Measurements from ENCODE around the gene SLC12A2.

Gene SLC12A2

GRCh38 chr5:128097781-128098180 is 14.2 kb downstream of the SLC12A2 start:
- no peak for DNase-seq

GRCh38 chr5:128099944-128100343 is 16.4 kb downstream of the SLC12A2 start:
- DNase-seq = no peak

- DNase-seq = no peak
Observed at GRCh38 chr5:128100860-128101557, 17.4 kb downstream of the SLC12A2 start.

- peak; percentile 71 for DNase-seq
Observed at GRCh38 chr5:128101676-128102075, 18.1 kb downstream of the SLC12A2 start.

GRCh38 chr5:128105203-128105602 is 21.6 kb downstream of the SLC12A2 start:
- DNase-seq = no peak

GRCh38 chr5:128109138-128109537 is 25.6 kb downstream of the SLC12A2 start:
- no peak for DNase-seq

- DNase-seq = no peak
Observed at GRCh38 chr5:128109766-128110165, 26.2 kb downstream of the SLC12A2 start.

- peak; percentile 72 for DNase-seq
Observed at GRCh38 chr5:128111818-128112448, 28.4 kb downstream of the SLC12A2 start.

- DNase-seq = no peak
Observed at GRCh38 chr5:128116445-128116844, 32.9 kb downstream of the SLC12A2 start.

- no peak for DNase-seq
Observed at GRCh38 chr5:128118214-128118613, 34.6 kb downstream of the SLC12A2 start.

- DNase-seq = no peak
Observed at GRCh38 chr5:128121651-128122050, 38.1 kb downstream of the SLC12A2 start.

- DNase-seq = no peak
Observed at GRCh38 chr5:128123936-128124335, 40.4 kb downstream of the SLC12A2 start.

GRCh38 chr5:128126241-128126640 is 42.7 kb downstream of the SLC12A2 start:
- no peak for DNase-seq

GRCh38 chr5:128132499-128132898 is 48.9 kb downstream of the SLC12A2 start:
- no peak for DNase-seq

GRCh38 chr5:128135286-128135685 is 51.7 kb downstream of the SLC12A2 start:
- peak; percentile 55 for DNase-seq

- no peak for DNase-seq
Observed at GRCh38 chr5:128143911-128144310, 60.3 kb downstream of the SLC12A2 start.

GRCh38 chr5:128144491-128144890 is 60.9 kb downstream of the SLC12A2 start:
- DNase-seq = peak; percentile 18

GRCh38 chr5:128146671-128147070 is 63.1 kb downstream of the SLC12A2 start:
- DNase-seq = no peak

- peak; percentile 55 for DNase-seq
Observed at GRCh38 chr5:128154943-128155342, 71.4 kb downstream of the SLC12A2 start.

GRCh38 chr5:128155776-128156175 is 72.2 kb downstream of the SLC12A2 start:
- DNase-seq = no peak

- DNase-seq = no peak
Observed at GRCh38 chr5:128156521-128156920, 73.0 kb downstream of the SLC12A2 start.

- no peak for DNase-seq
Observed at GRCh38 chr5:128158342-128158741, 74.8 kb downstream of the SLC12A2 start.

- DNase-seq = peak; percentile 36
Observed at GRCh38 chr5:128163991-128164390, 80.4 kb downstream of the SLC12A2 start.

- DNase-seq = no peak
Observed at GRCh38 chr5:128169401-128170017, 85.9 kb downstream of the SLC12A2 start.

Measured in fibroblast of skin of right quadriceps (primary cell).